Mesothelial cell of epicardium (in vitro differentiated cells): ENCODE results near the gene NRARP. TPM values are rescaled to one million over a fixed set of nuclear protein-coding genes. Genes with fewer than 3 reads are reported as not detected.

ENCODE experiments used
- DNase-seq, 2 experiments: peaks; one replicate each; pipeline ENCODE4 v3.0.0; 2021; ENCODE audit warnings: low spot score in 2 of 2; ENCODE audit not compliant: unreplicated experiment in 2 of 2
- H3K27ac Mint-ChIP-seq: 2 replicates; pipeline ENCODE4 v1.8.0; 2021; ENCODE audit warnings: mixed read lengths
- H3K27me3 Mint-ChIP-seq: 2 replicates; pipeline ENCODE4 v1.8.0; 2021; ENCODE audit warnings: low read depth, mixed read lengths
- H3K36me3 Mint-ChIP-seq: 2 replicates; pipeline ENCODE4 v1.8.0; 2021; ENCODE audit warnings: mixed read lengths
- H3K4me1 Mint-ChIP-seq: 2 replicates; pipeline ENCODE4 v1.8.0; 2021; ENCODE audit warnings: mixed read lengths
- H3K4me3 Mint-ChIP-seq: 2 replicates; pipeline ENCODE4 v1.8.0; 2021; ENCODE audit warnings: mild to moderate bottlenecking, moderate library complexity, mixed read lengths
- H3K9me3 Mint-ChIP-seq: 2 replicates; pipeline ENCODE4 v1.8.0; 2021; ENCODE audit warnings: mixed read lengths
- CTCF ChIP-seq: fragments of 200-600 bp; sonication (generic); IDR thresholded peaks from one replicate; pipeline ENCODE4 v1.5.0; 2021; ENCODE audit warnings: antibody characterized with exemption; ENCODE audit not compliant: unreplicated experiment
- total RNA-seq: library from RNA; stranded (reverse); gene quantifications from 3 replicates; pipeline ENCODE4 v1.2.1, GENCODE V29; 2021

Gene NRARP
- total RNA-seq, 1 donor from 2014 or later = 9.6 TPM

GRCh38 chr9:137316012-137316981 lies 14.2 kb upstream of the NRARP start:
- no peak for TF ChIP-seq CTCF
- H3K9me3 Mint-ChIP-seq = no peaks in the 10 kb centered on the region
- H3K4me1 Mint-ChIP-seq = peaks cover 7% of the 10 kb centered on the region
- no peaks in the 10 kb centered on the region for H3K36me3 Mint-ChIP-seq
- no peak overlapping the region for H3K27ac Mint-ChIP-seq
- peak; percentile 49 to 65 for DNase-seq
- peak overlapping the region; percentile 22 for H3K4me3 Mint-ChIP-seq
- no peaks in the 10 kb centered on the region for H3K27me3 Mint-ChIP-seq

- DNase-seq = peak in 1 of 2 experiments; percentile 39
- Mint-ChIP-seq H3K36me3 (no peaks in the 10 kb centered on the region), H3K27me3 (no peaks in the 10 kb centered on the region), H3K9me3 (no peaks in the 10 kb centered on the region), H3K4me1 (peaks cover 7% of the 10 kb centered on the region), H3K27ac (no peak overlapping the region), H3K4me3 (peak overlapping the region; percentile 28)
- no peak for TF ChIP-seq CTCF
Measured at GRCh38 chr9:137315581-137316011, 13.5 kb upstream of the NRARP start.

- DNase-seq = no peak
- no peak for TF ChIP-seq CTCF
Measured at GRCh38 chr9:137314561-137315560, 12.8 kb upstream of the NRARP start.

GRCh38 chr9:137313956-137314560 lies 12.0 kb upstream of the NRARP start:
- no peak overlapping the region for H3K27ac Mint-ChIP-seq
- no peaks in the 10 kb centered on the region for H3K27me3 Mint-ChIP-seq

More at GRCh38 chr9:137314561-137315560, 12.8 kb upstream of the NRARP start:
- peaks cover 7% of the 10 kb centered on the region for H3K4me1 Mint-ChIP-seq
- no peaks in the 10 kb centered on the region for H3K36me3 Mint-ChIP-seq
- no peak overlapping the region for H3K27ac Mint-ChIP-seq
- no peaks in the 10 kb centered on the region for H3K27me3 Mint-ChIP-seq
- H3K4me3 Mint-ChIP-seq = no peak overlapping the region
- H3K9me3 Mint-ChIP-seq = no peaks in the 10 kb centered on the region

More at GRCh38 chr9:137313956-137314560, 12.0 kb upstream of the NRARP start:
- no peaks in the 10 kb centered on the region for H3K9me3 Mint-ChIP-seq
- no peak for DNase-seq
- H3K36me3 Mint-ChIP-seq = no peaks in the 10 kb centered on the region
- no peak overlapping the region for H3K4me3 Mint-ChIP-seq
- TF ChIP-seq CTCF = no peak
- peaks cover 7% of the 10 kb centered on the region for H3K4me1 Mint-ChIP-seq
